Heart left ventricle (tissue), 13 donors: ENCODE data around the gene INPP4B.

ENCODE experiments used
- CTCF ChIP-seq, 12 donors: fragments of 200-600 bp; sonication (generic) in 4 of 12; IDR thresholded peaks; one replicate each; pipeline versions ENCODE4 v1.5.0 to v1.8.0; 2018 to 2022; ENCODE audit warnings: antibody characterized with exemption in 12 of 12, mild to moderate bottlenecking in 5 of 12
- POLR2A ChIP-seq, 2 donors: fragments of 450-650 bp; IDR thresholded peaks; one replicate each; pipeline ENCODE4 v1.6.1; 2017; ENCODE audit warnings: antibody characterized with exemption in 2 of 2, mild to moderate bottlenecking in 2 of 2, moderate library complexity in 2 of 2
- donor health status: ischemic (EF 13 %, LVEDD 7.1; RV severe dilation, severe dysfunction).
- donor health status: DM: no; HTN: yes; CAD: no.
- donor health status: DM: no; HTN: no; CAD: no.
- donor health status: ischemic (EF 25% LVEDD 6.9; RV normal size, moderate dysfunction).
- donor health status: ischemic (EF 25% LVEDD 5.7; RV mildly dilated, moderate dysfunction).
- donor health status: ischemic (EF 35%, LVEDD 5.7; RV mildly dilated, moderate dysfunction).
- donor health status: nonischemic (EF 11% LVEDD 7.7; RV severe dilation, severe dysfunction).
- donor health status: DM: yes; HTN: yes; CAD: no.
- donor health status: PGD.
- donor health status: ischemic (EF 29% LVEDD 5.4; RV normal size, mild dysfunction).
- donor health status: nonischemic (EF 23%, LVEDD 6.1; RV moderate dilation, normal function).

DNA sequence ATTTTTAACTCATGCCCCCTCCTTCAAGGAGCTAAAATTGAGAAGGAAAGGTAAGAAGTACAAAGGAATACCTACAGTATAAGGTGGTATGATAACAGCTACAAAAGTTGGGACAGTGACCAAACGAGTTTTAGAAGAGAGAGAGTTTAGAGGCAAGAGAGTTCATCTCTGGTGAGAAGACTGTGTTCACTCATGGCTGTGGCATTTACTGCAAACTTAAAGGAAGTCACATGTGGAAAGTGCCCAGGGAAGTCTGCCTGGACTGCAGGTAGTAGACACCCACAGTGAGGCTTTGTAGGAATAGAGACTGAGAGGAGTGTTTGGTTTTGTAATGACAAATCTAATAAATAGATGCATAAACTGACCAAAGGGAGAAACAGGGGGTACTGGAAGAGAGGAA lies 716.2 kb downstream of the INPP4B start:
- no peak for TF ChIP-seq CTCF (IDR thresholded peaks at IDR 0.05)
- no peak for TF ChIP-seq POLR2A (IDR thresholded peaks at IDR 0.05)
